RWPE2 (cell line): ENCODE results near the gene CIBAR2.

Experiments used
- ATAC-seq: fragments of 200-7000 bp; cut with Tn5 transposase; 3 replicates; pipeline ENCODE4 v1.9.1; 2021; ENCODE audit warnings: low read depth
- DNase-seq: peaks from one replicate; pipeline ENCODE4 v3.0.0-alpha.2; 2020; ENCODE audit warnings: low spot score
- H3K27ac ChIP-seq: fragments of 450-650 bp; 2 replicates; pipeline ENCODE4 v1.5.1; 2017; ENCODE audit warnings: mild to moderate bottlenecking; ENCODE audit not compliant: poor library complexity, severe bottlenecking
- H3K27me3 ChIP-seq: fragments of 250-450 bp; sonication (Bioruptor Pico); 2 replicates; pipeline ENCODE4 v1.5.1; 2021; ENCODE audit warnings: mild to moderate bottlenecking, moderate library complexity; ENCODE audit not compliant: insufficient read depth, poor library complexity, severe bottlenecking
- H3K36me3 ChIP-seq: fragments of 250-450 bp; sonication (Bioruptor Pico); 2 replicates; pipeline ENCODE4 v1.5.1; 2020; ENCODE audit warnings: low read depth, mild to moderate bottlenecking, moderate library complexity
- H3K4me1 ChIP-seq: fragments of 250-450 bp; sonication (Bioruptor Pico); 2 replicates; pipeline ENCODE4 v1.5.1; 2021; ENCODE audit warnings: mild to moderate bottlenecking, moderate library complexity; ENCODE audit not compliant: insufficient read depth, poor library complexity, severe bottlenecking
- H3K4me3 ChIP-seq: fragments of 250-450 bp; sonication (Bioruptor Pico); 2 replicates; pipeline ENCODE4 v1.5.1; 2021; ENCODE audit warnings: mild to moderate bottlenecking, moderate library complexity; ENCODE audit not compliant: severe bottlenecking
- H3K9me3 ChIP-seq: fragments of 250-450 bp; sonication (Bioruptor Pico); 2 replicates; pipeline ENCODE4 v1.5.1; 2021; ENCODE audit warnings: mild to moderate bottlenecking, moderate library complexity; ENCODE audit not compliant: severe bottlenecking
- TF ChIP-seq, protein P1 (sequence below): fragments of 450-650 bp; IDR thresholded peaks from one replicate; pipeline ENCODE4 v1.5.1; 2017; ENCODE audit warnings: mild to moderate bottlenecking, moderate library complexity; ENCODE audit not compliant: poor library complexity, severe bottlenecking

CIBAR2 gene

DNA sequence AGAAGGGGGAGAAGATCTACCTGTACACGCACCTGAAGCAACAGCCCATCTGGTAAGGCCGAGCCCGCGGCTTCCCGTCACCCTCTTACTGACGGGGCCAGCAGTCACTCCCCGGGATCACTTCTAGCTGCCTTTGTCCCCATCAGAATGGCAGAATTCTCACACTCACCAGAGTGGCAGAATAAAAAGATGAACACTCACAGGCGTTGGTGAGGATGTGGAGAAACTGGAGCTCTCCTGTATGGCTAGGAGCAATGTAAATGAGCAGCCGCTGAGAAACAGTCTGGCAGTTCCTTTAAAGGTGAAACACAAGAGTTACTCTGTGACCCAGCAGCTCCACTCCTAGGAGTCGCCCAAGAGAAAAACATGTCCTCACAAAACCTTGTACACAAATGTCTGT lies 33.3 kb downstream of the CIBAR2 start:
- no peaks in the 10 kb centered on the region for H3K36me3 ChIP-seq
- no peaks in the 10 kb centered on the region for H3K27me3 ChIP-seq
- H3K27ac ChIP-seq, result no peak overlapping the region
- no peak overlapping the region for H3K4me3 ChIP-seq
- DNase-seq (no peak), ATAC-seq (no peak)
- TF ChIP-seq, protein P1, sequence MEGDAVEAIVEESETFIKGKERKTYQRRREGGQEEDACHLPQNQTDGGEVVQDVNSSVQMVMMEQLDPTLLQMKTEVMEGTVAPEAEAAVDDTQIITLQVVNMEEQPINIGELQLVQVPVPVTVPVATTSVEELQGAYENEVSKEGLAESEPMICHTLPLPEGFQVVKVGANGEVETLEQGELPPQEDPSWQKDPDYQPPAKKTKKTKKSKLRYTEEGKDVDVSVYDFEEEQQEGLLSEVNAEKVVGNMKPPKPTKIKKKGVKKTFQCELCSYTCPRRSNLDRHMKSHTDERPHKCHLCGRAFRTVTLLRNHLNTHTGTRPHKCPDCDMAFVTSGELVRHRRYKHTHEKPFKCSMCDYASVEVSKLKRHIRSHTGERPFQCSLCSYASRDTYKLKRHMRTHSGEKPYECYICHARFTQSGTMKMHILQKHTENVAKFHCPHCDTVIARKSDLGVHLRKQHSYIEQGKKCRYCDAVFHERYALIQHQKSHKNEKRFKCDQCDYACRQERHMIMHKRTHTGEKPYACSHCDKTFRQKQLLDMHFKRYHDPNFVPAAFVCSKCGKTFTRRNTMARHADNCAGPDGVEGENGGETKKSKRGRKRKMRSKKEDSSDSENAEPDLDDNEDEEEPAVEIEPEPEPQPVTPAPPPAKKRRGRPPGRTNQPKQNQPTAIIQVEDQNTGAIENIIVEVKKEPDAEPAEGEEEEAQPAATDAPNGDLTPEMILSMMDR, result no peak
- no peaks in the 10 kb centered on the region for H3K9me3 ChIP-seq
- no peaks in the 10 kb centered on the region for H3K4me1 ChIP-seq

DNA sequence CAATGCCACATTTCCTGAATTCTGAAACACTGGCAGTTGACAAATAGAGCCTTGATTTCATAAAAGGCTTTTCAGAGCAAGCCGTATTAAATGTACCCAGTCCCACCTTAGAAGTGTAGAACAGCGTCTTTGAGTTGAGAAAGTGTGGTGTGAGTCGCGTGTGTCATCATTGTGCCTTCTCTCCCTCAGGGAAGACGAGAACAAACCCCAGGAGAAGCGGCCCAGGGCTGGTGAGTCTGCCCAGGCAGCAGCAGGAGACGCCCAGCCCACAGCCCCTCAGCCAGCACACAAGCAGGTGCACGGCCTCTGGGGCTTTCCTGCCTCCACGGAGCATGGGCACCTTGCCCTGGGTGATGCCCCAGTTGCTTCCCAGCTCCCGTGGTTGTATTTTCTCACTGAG lies 34.0 kb downstream of the CIBAR2 start:
- TF ChIP-seq, protein P1, result no peak
- H3K36me3 ChIP-seq, result no peaks in the 10 kb centered on the region
- H3K4me3 ChIP-seq, result no peak overlapping the region
- ATAC-seq (peak; percentile 43; the same call in 1 of the 3 replicates), DNase-seq (no peak)
- H3K4me1 ChIP-seq, result no peaks in the 10 kb centered on the region
- H3K27ac ChIP-seq, result no peak overlapping the region
- no peaks in the 10 kb centered on the region for H3K9me3 ChIP-seq
- H3K27me3 ChIP-seq, result no peaks in the 10 kb centered on the region

- Histone ChIP-seq H3K9me3 (no peaks in the 10 kb centered on the region), H3K27me3 (no peaks in the 10 kb centered on the region), H3K4me1 (no peaks in the 10 kb centered on the region), H3K27ac (no peak overlapping the region), H3K36me3 (no peaks in the 10 kb centered on the region), H3K4me3 (no peak overlapping the region)
- no peak for DNase-seq
- no peak for ATAC-seq
- TF ChIP-seq, protein P1, result no peak
These were observed 34.6 kb downstream of the CIBAR2 start for GRCh38 chr16:85077576-85078125.

GRCh38 chr16:85077039-85077438 lies 35.2 kb downstream of the CIBAR2 start:
- Histone ChIP-seq H3K9me3 (no peaks in the 10 kb centered on the region), H3K36me3 (peaks cover under 1% of the 10 kb centered on the region; the same call in 1 of the 2 replicates), H3K27ac (no peak overlapping the region), H3K4me3 (no peak overlapping the region), H3K27me3 (no peaks in the 10 kb centered on the region), H3K4me1 (no peaks in the 10 kb centered on the region)
- ATAC-seq, result no peak
- TF ChIP-seq, protein P1, result no peak
- DNase-seq, result no peak

DNA sequence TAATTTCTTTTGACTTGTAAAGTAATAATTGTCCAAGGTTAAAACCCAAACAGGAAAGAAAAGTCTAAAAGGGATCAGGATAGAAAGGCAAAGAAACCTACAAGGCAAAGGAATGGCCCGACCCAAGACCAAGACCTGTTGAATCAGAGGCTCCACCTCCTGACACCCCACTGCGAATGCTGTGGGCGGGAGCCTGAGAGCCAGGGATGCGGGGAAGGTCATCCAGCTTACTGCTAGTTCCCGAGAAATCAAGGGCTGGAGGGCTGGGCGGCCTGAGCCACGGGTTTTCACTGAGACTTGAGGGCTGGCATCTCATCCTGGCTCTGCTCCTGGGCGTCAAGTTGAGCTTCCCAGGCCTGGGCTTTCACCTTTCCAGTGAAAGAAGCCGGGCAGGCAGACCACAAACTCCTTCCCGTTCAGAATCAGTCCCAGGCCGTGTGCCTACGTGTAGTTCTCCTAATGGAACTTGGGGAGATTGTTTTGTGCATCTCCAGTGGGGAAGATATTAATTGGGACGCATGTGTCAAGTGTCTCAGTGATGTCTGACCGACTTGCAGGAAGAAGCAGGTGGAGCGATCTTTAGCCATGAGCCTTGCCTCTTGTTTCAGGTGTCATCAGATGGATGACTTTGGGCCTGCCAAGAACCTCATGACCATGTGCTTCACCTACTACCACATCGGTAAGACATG lies 36.9 kb downstream of the CIBAR2 start:
- H3K27me3 ChIP-seq, result no peaks in the 10 kb centered on the region
- H3K27ac ChIP-seq, result no peak overlapping the region
- peaks cover 9% of the 10 kb centered on the region for H3K36me3 ChIP-seq
- DNase-seq (no peak), ATAC-seq (no peak)
- TF ChIP-seq, protein P1, result no peak
- no peak overlapping the region for H3K4me3 ChIP-seq
- no peaks in the 10 kb centered on the region for H3K4me1 ChIP-seq
- no peaks in the 10 kb centered on the region for H3K9me3 ChIP-seq
